K562 (cell line): Measurements from ENCODE around the gene MRPL28. TPM values are rescaled to one million over a fixed set of nuclear protein-coding genes. Genes with fewer than 3 reads are reported as not detected.
A peak's percentile ranks its signal among the peaks of the same experiment; 100 is the strongest.

ENCODE experiments used
- ATAC-seq: fragments of 200-7000 bp; cut with Tn5 transposase; 3 replicates; pipeline ENCODE4 v1.9.1; 2020; ENCODE audit warnings: moderate library complexity
- BruUV-seq: library from RNA; stranded (reverse); fragments of 400-500 nt; replicated peaks from 2 replicates; lab custom pipeline; 2021; lab: Mats Ljungman, UMichigan
- CTCF ChIA-PET: fragments of 300-600 bp; formaldehyde crosslinking; extraction: SDS; loops from one replicate; lab custom pipeline; 2021; ENCODE audit warnings: low intra/inter-chr PET ratio; lab: Yijun Ruan, JAX
- POLR2A ChIA-PET: fragments of 300-600, 350-650 bp; sonication (Branson Sonifier 250); formaldehyde crosslinking; extraction: SDS; loops from one replicate; lab custom pipeline; 2021; ENCODE audit warnings: antibody characterized with exemption, inconsistent platforms; lab: Yijun Ruan, JAX
- DNase-seq, 4 experiments: peaks; one replicate each; pipeline versions ENCODE4 v3.0.0 to v3.0.0-alpha.2; 2011 to 2018; ENCODE audit warnings: low spot score in 3 of 4, mixed read lengths in 3 of 4; ENCODE audit errors: extremely low read depth in 1 of 4
- FAIRE-seq: peaks from 2 replicates; lab custom pipeline; 2011; peaks lifted over from hg19 to GRCh38; lab: Jason Lieb, UNC
- H2AFZ ChIP-seq: 2 replicates; pipeline ENCODE4 v1.6.0; 2011; ENCODE audit warnings: low read depth, low read length, control low read depth, inconsistent platforms
- H3K27ac ChIP-seq: fragments of 200-600 bp; 3 replicates; pipeline ENCODE4 v1.8.0; 2011; ENCODE audit warnings: low read depth, mild to moderate bottlenecking, control low read depth, inconsistent platforms, low read length, moderate library complexity, mixed read lengths; ENCODE audit errors: extremely low read depth
- H3K27me3 ChIP-seq, 2 experiments: fragments of 300-600 bp in 1 of 2; 2 replicates in 1 of 2; 3 replicates in 1 of 2; pipeline versions ENCODE4 v1.6.0 to v1.8.0; 2011; ENCODE audit warnings: inconsistent platforms in 2 of 2, low read length in 2 of 2, mild to moderate bottlenecking in 1 of 2, mixed read lengths in 1 of 2, moderate library complexity in 1 of 2; ENCODE audit not compliant: control insufficient read depth in 2 of 2, insufficient read depth in 2 of 2
- H3K36me3 ChIP-seq: fragments of 300-600 bp; 3 replicates; pipeline ENCODE4 v1.8.0; 2011; ENCODE audit warnings: mild to moderate bottlenecking, low read length, inconsistent platforms; ENCODE audit not compliant: control insufficient read depth, insufficient read depth
- H3K4me1 ChIP-seq, 2 experiments: fragments of 200-600 bp in 1 of 2; replicated peaks in 1 of 2; 2 replicates in 1 of 2; 3 replicates in 1 of 2; pipeline versions ENCODE4 v1.5.1 to v1.8.0; 2011; ENCODE audit warnings: inconsistent platforms in 2 of 2, low read length in 2 of 2, mild to moderate bottlenecking in 1 of 2, mixed read lengths in 1 of 2, moderate library complexity in 1 of 2; ENCODE audit not compliant: control insufficient read depth in 2 of 2, insufficient read depth in 2 of 2
- H3K4me2 ChIP-seq: 2 replicates; pipeline ENCODE4 v1.6.1; 2011; ENCODE audit warnings: low read length, control low read depth, inconsistent platforms, mixed read lengths; ENCODE audit not compliant: insufficient read depth
- H3K4me3 ChIP-seq: fragments of 200-600 bp; sonication (generic), shearing (Covaris generic); 2 replicates; pipeline ENCODE4 v1.5.1; 2016; ENCODE audit warnings: control low read depth, inconsistent platforms
- H3K79me2 ChIP-seq: fragments of 200-600 bp; 3 replicates; pipeline ENCODE4 v1.8.0; 2011; ENCODE audit warnings: low read length, inconsistent platforms; ENCODE audit not compliant: control insufficient read depth, insufficient read depth
- H3K9ac ChIP-seq, 2 experiments: 2 replicates each; pipeline versions ENCODE4 v1.6.0 to v1.6.1; 2011; ENCODE audit warnings: low read depth in 2 of 2, low read length in 2 of 2, control low read depth in 1 of 2, inconsistent platforms in 1 of 2, mild to moderate bottlenecking in 1 of 2, mixed read lengths in 1 of 2; ENCODE audit not compliant: insufficient read depth in 1 of 2
- H3K9me1 ChIP-seq: one replicate; pipeline ENCODE4 v1.6.0; 2011; ENCODE audit warnings: inconsistent platforms, mild to moderate bottlenecking, low read length, moderate library complexity; ENCODE audit not compliant: control insufficient read depth, insufficient read depth
- H3K9me3 ChIP-seq: replicated peaks from 2 replicates; pipeline ENCODE4 v1.5.1; 2011; ENCODE audit warnings: low read depth, low read length, inconsistent platforms; ENCODE audit not compliant: control insufficient read depth, insufficient read depth
- H4K20me1 ChIP-seq: replicated peaks from 2 replicates; pipeline ENCODE4 v1.6.1; 2011; ENCODE audit warnings: low read length, inconsistent platforms, mixed read lengths; ENCODE audit not compliant: control insufficient read depth, insufficient read depth
- NCOA4 ChIP-seq: fragments of 450-650 bp; IDR thresholded peaks from 2 replicates; pipeline ENCODE4 v1.6.1; 2018; ENCODE audit warnings: mild to moderate bottlenecking; ENCODE audit not compliant: partially characterized antibody
- RREB1 ChIP-seq: fragments of 250-450 bp; sonication (Bioruptor Pico); IDR thresholded peaks from 2 replicates; pipeline ENCODE4 v1.4.0; 2020
- SAP30 ChIP-seq: fragments of 200-600 bp; sonication (generic); IDR thresholded peaks from 2 replicates; pipeline ENCODE4 v1.6.1; 2012; ENCODE audit warnings: borderline replicate concordance, low read depth, mild to moderate bottlenecking, moderate library complexity, low read length, control low read depth, inconsistent platforms; ENCODE audit not compliant: insufficient read depth, poor library complexity, severe bottlenecking
- WGBS: fragments of 100-300 bp; shearing (Covaris generic); methylation state at CpG from one replicate; pipeline ENCODE4 v1.1.6; 2016; ENCODE audit warnings: low coverage, mixed read lengths; ENCODE audit not compliant: insufficient coverage; ENCODE audit errors: missing lambda C conversion rate; 5-methylcytosine and 5-hydroxymethylcytosine counted together
- in situ Hi-C: fragments of 300-500 bp; cut with MboI; formaldehyde crosslinking; loops from 4 replicates; pipeline ENCODE4 v1.15.0; 2018; ENCODE audit warnings: inconsistent platforms, mixed read lengths
- intact Hi-C: fragments of 100-400 bp; cut with micrococcal nuclease; formaldehyde crosslinking; loops from 2 replicates; pipeline ENCODE4 v1.14.2; 2022
- polyA plus RNA-seq, 8 experiments: library from polyadenylated mRNA; depleted of rRNA in 4 of 8; stranded (reverse) in 5 of 8; unstranded in 3 of 8; fragments of >200 nt; fragmentation: Nextera tagmentation in 2 of 8; fragmentation: Illumina TruSeq in 1 of 8; extraction: Ambion mirVana in 2 of 8; extraction: Trizol in 1 of 8; gene quantifications; 2 replicates each; pipeline versions ENCODE4 v1.2.1 to v1.2.3, GENCODE V29; 2011 to 2014; ENCODE audit warnings: inconsistent platforms in 1 of 8, missing spikeins in 1 of 8
- total RNA-seq, 7 experiments: library from RNA; depleted of rRNA in 6 of 7; stranded (reverse); fragments of >200 nt in 6 of 7; fragmentation: Illumina TruSeq in 2 of 7; extraction: Trizol in 2 of 7; gene quantifications; 2 replicates each; pipeline versions ENCODE4 v1.2.1 to v1.2.3, GENCODE V29; 2011 to 2021; ENCODE audit warnings: low replicate concordance in 1 of 7

The MRPL28 gene
- total and polyA plus RNA-seq, 9 of the 15 experiments (the other 6 are each of a cell fraction or from before 2014, with no cell fraction given) = 2.5 to 323 (median 175) TPM

GRCh38 chr16:369866-370436 lies 387 bp downstream of the MRPL28 start (continued):
- TF ChIP-seq RREB1 (CRISPR knock-in tag) = no peak
- TF ChIP-seq, all 486 proteins: peak for 15

GRCh38 chr16:369275-369865 lies 968 bp downstream of the MRPL28 start:
- intact Hi-C loops = no loop called here
- peak; percentile 17 for TF ChIP-seq SAP30
- no peak for TF ChIP-seq NCOA4

More at GRCh38 chr16:369275-369865, 968 bp downstream of the MRPL28 start:
- DNase-seq (peak in 3 of 4 experiments; percentile 55 to 69 (median 62)), ATAC-seq (peak; percentile 9), FAIRE-seq (peak; percentile 40)
- no peaks in the 10 kb centered on the region for H3K27me3 ChIP-seq
- peak overlapping the region; percentile 61 for H3K4me3 ChIP-seq
- no peaks in the 10 kb centered on the region for H3K9me3 ChIP-seq
- H3K9ac ChIP-seq = peak overlapping the region; percentile 70 to 98
- H3K4me1 ChIP-seq = peaks cover 13 to 75% of the 10 kb centered on the region in 2 experiments
- in situ Hi-C loops = no loop called here
- ChIA-PET CTCF (no interaction called here), POLR2A (interaction anchor here (0.6 to 2.5 kb wide), 4 partner anchors 10 to 346 kb away, joined by 3 to 8 read pairs (median 4); partner anchors contain the start of genes METRN and PGAP6)
- no peaks in the 10 kb centered on the region for H4K20me1 ChIP-seq
- H3K79me2 ChIP-seq = peaks cover 13% of the 10 kb centered on the region
- H3K27ac ChIP-seq = peak overlapping the region; percentile 70
- no peak overlapping the region for H2AFZ ChIP-seq
- peaks cover 8% of the 10 kb centered on the region for H3K9me1 ChIP-seq
- no TSS peak for BruUV-seq
- H3K4me2 ChIP-seq = peak overlapping the region; percentile 91
- H3K36me3 ChIP-seq = peaks cover 71% of the 10 kb centered on the region; the same call in 2 of the 3 replicates
- 34% methylated on average over 18 of the region's 20 CpGs for WGBS
